Right ventricle myocardium superior (tissue), 1 donor: ENCODE results near the gene SARDH. TPM values are rescaled to one million over a fixed set of nuclear protein-coding genes. Genes with fewer than 3 reads are reported as not detected.
"Not testable (repeated sequence)": the region's sequence is repeated elsewhere in the genome, so short reads cannot be mapped to it uniquely, and the experiment has no call there.

ENCODE experiments used
- ATAC-seq: fragments of 200-7000 bp; cut with Tn5 transposase; one replicate; pipeline ENCODE4 v1.9.1; 2020; ENCODE audit warnings: mild to moderate bottlenecking; ENCODE audit not compliant: poor library complexity
- DNase-seq: peaks from one replicate; pipeline ENCODE4 v3.0.0-alpha.2; 2020
- intact Hi-C: fragments of 100-400 bp; cut with DNase I; formaldehyde crosslinking; loops from one replicate; pipeline ENCODE4 v1.11.2; 2022
- total RNA-seq: library from RNA; stranded (reverse); fragmentation: NEBNext Ultra II Directional; extraction: Animal tissue kit (Norgen Biotek cat#: 25700); gene quantifications from one replicate; pipeline ENCODE4 v1.2.1, GENCODE V29; 2021
- donor health status: DM: no; HTN: yes; CAD: no; lungs with severe emphysema.

Gene SARDH
- total RNA-seq, 1 donor from 2014 or later, result 0.94 TPM

DNA sequence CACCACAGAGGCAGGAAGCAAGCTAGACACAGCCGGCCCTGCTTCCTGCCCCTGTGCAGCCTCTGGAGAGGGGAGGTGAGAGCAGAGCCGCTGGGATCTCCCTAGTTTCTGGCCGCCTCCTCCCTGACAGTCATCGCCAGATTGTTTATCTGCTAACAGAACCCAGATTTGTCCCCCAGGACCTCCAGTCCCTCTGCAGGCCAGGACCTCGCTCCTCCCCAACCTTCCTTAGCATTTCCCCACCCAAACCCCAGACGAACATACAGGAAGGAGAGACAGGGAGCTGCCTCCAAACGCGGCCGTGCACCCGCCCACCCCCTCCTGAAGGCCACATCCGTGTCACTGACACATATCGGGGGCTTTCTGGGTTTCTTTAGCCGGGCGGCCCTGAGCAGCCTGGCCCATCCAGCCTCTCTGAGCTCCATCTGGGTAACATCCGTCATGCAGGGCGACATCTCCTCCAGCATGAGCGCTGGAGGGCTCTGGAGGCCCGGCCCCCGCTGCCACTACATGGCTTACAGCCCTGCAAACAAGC lies 54.5 kb downstream of the SARDH start:
- peak; percentile 80 for DNase-seq
- intact Hi-C loops, result no loop called here
- ATAC-seq, result peak; percentile 63

DNA sequence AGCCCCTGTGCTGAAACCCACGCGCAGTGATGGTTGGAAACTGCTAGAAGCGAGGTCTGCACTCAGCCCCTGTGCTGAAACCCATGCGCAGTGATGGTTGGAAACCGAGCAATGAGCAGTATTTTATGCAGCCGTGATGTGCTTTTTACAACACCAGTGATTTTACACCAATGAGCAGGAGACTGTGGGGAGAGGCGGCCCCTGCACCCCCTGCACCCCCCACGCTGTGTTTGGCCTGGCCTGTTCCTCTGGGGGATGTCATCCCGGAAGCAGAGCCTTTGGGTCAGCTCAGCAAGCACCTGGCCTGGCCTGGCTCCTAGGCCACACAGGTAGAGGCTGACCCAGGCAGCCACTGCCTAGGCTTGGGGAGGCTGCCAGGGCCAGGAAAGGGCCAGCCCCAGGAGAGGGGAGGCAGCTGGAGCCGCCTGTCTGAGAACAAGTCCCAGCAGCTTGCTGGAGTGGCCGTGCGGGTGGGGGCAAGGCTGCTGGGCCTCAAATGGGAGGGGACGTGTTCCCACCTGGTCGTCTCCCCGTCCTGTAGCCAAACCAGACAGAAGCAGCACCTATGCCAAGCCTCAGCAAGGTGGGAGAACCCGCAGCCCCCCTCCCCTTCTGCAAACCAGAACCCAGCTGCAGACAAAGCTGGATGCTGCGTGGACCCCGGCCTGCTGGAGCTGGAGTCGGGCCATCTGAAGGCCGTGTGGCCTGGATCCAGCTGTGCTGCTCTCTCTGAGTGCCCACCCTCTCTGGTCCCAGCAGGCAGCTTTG lies 55.1 kb downstream of the SARDH start:
- ATAC-seq (no peak), DNase-seq (peak; percentile 53)
- intact Hi-C loops, result no loop called here

DNA sequence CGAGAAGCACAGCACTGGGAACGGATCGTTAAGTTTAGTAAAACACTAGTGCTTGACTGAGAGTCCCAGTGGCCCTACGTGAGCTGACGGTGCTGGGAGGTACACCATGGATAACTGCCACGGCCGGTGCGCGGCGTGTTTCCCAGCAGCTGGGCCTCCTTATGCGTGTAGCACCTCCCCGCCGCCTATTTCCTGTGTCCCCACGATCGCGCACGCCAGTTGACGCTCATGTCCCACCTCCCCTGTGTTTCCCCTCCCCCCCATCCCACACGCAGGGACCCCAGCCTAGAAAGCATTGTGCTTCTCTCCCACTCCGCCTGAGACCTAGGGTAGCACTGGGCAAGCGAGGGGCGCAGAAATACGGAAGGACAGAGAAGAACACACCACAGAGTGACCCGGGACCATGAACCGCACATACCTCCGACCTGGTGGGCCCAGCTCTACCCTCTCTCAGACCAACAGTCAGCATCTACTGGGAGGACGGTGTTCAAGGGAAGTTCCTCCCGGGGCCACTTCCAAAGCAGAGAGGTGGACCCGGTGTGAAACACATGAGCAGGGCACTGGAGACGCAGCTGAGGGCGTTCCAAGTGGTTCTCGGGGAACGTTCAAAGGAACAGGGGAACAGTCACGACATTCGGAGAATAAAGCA lies 56.4 kb downstream of the SARDH start:
- ATAC-seq (no peak), DNase-seq (peak; percentile 38)
- intact Hi-C loops, result no loop called here

- DNase-seq (peak; percentile 39), ATAC-seq (no peak)
- intact Hi-C loops, result no loop called here
Measured at GRCh38 chr9:133680976-133681657, 57.0 kb downstream of the SARDH start.

GRCh38 chr9:133680250-133680975 lies 57.7 kb downstream of the SARDH start:
- intact Hi-C loops, result no loop called here
- DNase-seq, result peak; percentile 36
- ATAC-seq, result no peak

GRCh38 chr9:133679466-133680061 lies 58.6 kb downstream of the SARDH start:
- DNase-seq (peak; percentile 67), ATAC-seq (peak; percentile 45)
- intact Hi-C loops, result no loop called here

- DNase-seq (peak; percentile 27), ATAC-seq (no peak)
- intact Hi-C loops, result no loop called here
Measured at GRCh38 chr9:133679056-133679455, 59.1 kb downstream of the SARDH start.

DNA sequence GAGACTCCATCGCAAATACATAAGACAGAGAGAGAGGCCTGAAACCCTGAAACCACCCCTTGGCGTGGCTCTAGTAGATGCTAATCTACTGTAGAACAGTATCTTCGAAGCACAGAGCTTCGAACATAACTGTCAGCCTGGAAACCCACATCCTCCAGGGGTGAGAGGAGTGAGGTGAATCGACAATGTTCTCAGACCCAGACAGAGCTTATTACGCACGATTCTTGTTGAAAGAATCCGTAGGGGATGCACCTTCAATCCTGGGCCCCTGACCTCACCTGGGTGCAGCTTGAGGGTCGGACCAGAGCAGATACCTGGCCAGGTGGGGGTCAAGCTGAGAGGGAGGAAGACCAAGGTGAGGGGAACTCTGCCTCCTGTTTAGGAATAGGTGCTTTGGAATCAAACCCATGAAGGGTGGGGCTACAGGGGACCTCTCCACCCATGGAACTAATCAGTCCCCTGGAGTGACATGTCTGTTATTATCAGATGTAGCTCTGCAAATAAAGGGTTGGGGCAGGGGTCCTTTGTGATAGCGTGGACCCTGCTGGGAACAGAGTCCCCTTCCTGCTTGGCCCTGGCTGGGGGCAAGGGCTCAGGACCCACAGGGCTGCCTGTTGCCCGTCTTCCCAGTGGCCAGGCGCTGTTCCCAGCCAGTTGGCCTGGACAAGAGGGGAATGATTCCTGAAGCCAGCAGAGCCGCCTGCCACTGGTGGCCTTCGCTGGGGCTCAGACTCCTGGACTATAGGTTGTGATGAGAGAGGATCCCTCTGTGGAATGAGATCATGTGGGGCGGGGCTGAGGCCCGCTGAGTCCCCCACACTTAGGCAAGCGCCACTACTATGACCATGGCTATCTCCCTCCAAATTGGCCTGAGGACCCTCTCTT lies 60.8 kb downstream of the SARDH start:
- DNase-seq, result peak; percentile 32
- intact Hi-C loops, result no loop called here
- ATAC-seq, result no peak

DNA sequence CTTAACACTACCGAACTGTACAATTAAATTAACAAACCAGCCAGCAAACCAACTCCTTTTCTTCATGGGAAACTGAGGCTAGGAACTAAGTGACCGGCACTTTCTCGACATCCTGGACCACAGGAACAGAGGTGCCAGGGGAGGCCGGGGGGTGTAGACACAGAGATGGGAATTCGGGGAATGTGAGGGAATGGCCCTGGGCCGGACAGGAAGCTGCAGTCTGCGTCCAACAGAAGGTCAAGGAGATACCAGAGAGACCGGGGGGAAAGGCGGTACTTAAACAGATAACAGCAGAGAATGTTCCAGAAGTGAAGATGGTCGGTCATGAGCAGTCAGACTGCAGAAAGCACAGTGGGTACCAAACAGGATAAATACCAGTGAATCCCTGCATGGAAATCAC lies 61.7 kb downstream of the SARDH start:
- intact Hi-C loops, result no loop called here
- DNase-seq (peak; percentile 36), ATAC-seq (no peak)

- intact Hi-C loops, ATAC-seq: not testable (repeated sequence)
- peak; percentile 26 for DNase-seq
Measured at GRCh38 chr9:133675796-133676195, 62.4 kb downstream of the SARDH start.

- intact Hi-C loops, result no loop called here
- DNase-seq, result peak; percentile 19
- no peak for ATAC-seq
Measured at GRCh38 chr9:133674091-133674490, 64.1 kb downstream of the SARDH start.

DNA sequence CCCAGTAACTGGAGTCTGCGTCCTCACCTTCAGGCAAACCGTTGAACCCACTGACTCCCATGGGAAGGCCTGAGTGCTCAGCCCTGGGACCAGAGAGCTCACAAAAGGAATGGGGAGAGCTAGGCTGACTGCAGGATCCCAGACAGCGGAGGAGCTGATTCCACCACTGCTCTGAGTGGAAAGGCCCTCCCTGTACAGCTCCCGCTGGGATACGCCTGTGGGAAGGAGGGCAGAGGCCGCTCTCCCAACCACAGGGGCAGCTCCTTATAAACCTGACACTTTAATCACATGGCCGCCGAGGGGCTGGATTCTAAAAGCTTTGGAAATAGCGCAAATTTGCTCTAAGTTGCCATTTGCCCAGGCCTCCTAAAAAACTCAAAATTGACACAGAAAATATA lies 64.9 kb downstream of the SARDH start:
- intact Hi-C loops, result no loop called here
- DNase-seq (peak; percentile 35), ATAC-seq (peak; percentile 34)

DNA sequence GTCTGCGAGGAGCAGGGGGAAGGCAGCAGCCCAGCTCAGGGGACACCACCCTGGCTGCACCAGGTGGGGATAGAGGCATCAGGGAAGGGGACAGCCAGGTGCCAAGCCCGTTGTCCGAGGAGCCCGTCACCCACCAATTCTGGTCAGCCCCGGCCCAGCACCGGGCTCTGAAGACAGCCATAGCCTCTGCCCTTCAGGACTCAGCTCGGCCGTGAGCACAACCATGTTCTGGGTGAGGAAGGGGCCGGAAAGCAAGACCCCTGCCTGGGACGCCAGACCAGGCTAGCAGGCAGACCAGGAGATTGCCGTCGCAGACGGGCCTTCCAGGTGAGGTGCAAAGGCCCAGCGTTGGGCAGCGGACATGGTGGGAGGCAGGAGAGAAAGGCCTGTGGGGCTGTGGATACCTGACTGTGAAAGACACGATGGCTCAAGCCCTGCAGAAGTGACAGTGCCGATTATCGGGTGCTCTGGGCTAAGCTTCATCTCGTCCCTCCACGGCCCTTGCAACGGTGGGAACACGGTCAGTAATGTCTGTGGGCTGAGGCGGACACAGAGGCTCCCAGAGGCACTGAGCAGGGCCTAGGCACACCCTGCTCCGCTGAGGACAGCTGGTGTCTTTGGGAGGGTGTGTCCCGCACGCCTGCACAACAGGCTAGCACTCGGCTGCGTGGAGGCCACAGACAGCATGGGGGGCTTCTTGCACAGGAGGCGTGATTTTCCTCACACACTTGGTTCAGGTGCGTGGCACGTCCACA lies 65.5 kb downstream of the SARDH start:
- ATAC-seq (no peak), DNase-seq (peak; percentile 28)
- intact Hi-C loops, result no loop called here

DNA sequence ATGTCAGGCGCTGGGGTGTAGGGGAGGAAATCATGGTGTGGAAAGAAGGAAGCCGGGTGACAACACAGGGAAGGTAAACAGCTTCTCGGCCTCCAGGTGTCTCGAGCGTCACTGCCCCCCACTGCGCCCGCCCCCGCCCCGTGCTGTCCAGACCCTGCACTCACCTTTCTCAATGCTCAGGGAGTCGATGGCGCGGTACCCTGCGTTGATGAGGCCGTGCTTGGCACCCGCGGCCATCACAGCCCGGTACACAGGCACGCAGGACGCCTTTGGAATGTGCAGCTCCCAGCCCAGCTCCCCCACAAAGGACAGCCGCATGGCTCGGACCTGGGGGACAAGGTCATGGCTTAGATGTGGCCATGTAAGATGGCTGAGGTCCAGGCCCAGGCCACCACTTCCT lies 66.8 kb downstream of the SARDH start:
- DNase-seq, result peak; percentile 38
- intact Hi-C loops, result no loop called here
- no peak for ATAC-seq

DNA sequence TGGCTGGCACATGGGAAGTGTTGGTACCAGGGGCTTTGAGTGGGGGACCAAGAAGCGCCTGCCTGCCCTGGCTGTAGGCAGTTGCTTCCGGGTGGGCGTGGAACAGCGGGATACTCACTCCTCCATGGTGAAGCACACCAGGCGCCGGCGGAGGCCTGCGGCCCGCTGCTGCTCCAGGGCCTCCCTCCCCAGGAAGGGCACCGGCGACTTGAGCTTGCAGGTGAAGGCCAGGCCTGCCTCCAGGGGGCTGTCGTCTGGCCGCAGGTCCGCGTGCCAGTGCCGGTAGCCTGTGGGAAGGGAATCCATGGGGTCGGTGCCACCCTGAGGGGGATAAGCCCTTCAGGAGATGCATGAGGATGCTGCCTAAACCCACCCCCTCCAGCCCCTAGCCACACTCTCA lies 67.7 kb downstream of the SARDH start:
- no peak for DNase-seq
- intact Hi-C loops, result no loop called here

DNA sequence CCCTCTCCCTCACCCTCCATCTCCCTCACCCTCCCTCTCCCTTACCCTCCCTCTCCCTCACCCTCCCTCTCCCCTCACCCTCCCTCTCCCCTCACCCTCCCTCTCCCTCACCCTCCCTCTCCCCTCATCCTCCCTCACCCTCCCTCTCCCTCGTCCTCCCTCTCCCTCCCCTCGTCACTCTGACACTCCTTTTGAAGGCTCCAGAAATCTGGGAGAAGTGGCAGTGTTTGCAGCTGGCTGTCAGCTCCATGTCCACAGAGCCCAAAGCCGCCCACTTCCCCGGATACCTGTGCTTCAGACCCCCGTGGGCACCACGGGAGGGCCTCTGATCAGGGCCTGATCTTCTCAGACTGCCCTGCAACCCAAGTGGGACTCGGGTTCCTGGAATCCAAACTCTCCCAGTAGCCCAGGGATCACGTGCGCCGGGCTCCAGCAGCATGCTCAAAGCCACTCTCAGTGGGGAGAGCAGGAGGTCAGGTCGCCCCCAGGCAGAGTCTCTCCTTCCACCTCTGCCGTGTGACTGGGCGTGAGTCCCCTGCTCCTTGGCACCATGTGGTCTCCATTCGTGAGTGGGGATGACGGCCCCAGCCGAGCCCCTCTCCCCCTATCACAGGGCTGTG lies 68.9 kb downstream of the SARDH start:
- DNase-seq, result no peak
- no peak for ATAC-seq
- intact Hi-C loops, result no loop called here

More for the DNA sequence above, 67.7 kb downstream of the SARDH start:
- ATAC-seq, result no peak
